Chondrocyte (in vitro differentiated cells): ENCODE results near the gene GRM1. TPM values are rescaled to one million over a fixed set of nuclear protein-coding genes. Genes with fewer than 3 reads are reported as not detected.

Experiments
- DNase-seq: peaks from one replicate; pipeline ENCODE4 v3.0.0; 2021; ENCODE audit warnings: mixed read lengths, low spot score
- H3K27ac Mint-ChIP-seq: one replicate; pipeline ENCODE4 v1.8.0; 2021; ENCODE audit warnings: mild to moderate bottlenecking, moderate library complexity, mixed read lengths; ENCODE audit not compliant: unreplicated experiment
- H3K27me3 Mint-ChIP-seq: 2 replicates; pipeline ENCODE4 v1.8.0; 2021; ENCODE audit warnings: low read depth, mixed read lengths
- H3K36me3 Mint-ChIP-seq: 2 replicates; pipeline ENCODE4 v1.8.0; 2021; ENCODE audit warnings: low read depth, mixed read lengths
- H3K4me1 Mint-ChIP-seq: 2 replicates; pipeline ENCODE4 v1.8.0; 2021; ENCODE audit warnings: low read depth, mild to moderate bottlenecking, mixed read lengths
- H3K4me3 Mint-ChIP-seq: one replicate; pipeline ENCODE4 v1.8.0; 2021; ENCODE audit warnings: mild to moderate bottlenecking, moderate library complexity, mixed read lengths; ENCODE audit not compliant: unreplicated experiment
- H3K9me3 Mint-ChIP-seq: 2 replicates; pipeline ENCODE4 v1.8.0; 2021; ENCODE audit warnings: low read depth, mixed read lengths
- long read RNA-seq: library from polyadenylated mRNA; stranded (forward); transcript quantifications from one replicate; pipeline ENCODE4 v2.0.0, GENCODE V29; 2021
- total RNA-seq: library from RNA; stranded (reverse); gene quantifications from 3 replicates; pipeline ENCODE4 v1.2.1, GENCODE V29; 2021
- TF ChIP-seq, protein P1 (sequence below): fragments of 200-600 bp; sonication (generic); IDR thresholded peaks from 2 replicates; pipeline ENCODE4 v1.5.0; 2021; ENCODE audit warnings: antibody characterized with exemption, mild to moderate bottlenecking, moderate library complexity

Gene GRM1
- total RNA-seq: not detected in 3 replicates
- long read RNA-seq: 0 reads

DNA sequence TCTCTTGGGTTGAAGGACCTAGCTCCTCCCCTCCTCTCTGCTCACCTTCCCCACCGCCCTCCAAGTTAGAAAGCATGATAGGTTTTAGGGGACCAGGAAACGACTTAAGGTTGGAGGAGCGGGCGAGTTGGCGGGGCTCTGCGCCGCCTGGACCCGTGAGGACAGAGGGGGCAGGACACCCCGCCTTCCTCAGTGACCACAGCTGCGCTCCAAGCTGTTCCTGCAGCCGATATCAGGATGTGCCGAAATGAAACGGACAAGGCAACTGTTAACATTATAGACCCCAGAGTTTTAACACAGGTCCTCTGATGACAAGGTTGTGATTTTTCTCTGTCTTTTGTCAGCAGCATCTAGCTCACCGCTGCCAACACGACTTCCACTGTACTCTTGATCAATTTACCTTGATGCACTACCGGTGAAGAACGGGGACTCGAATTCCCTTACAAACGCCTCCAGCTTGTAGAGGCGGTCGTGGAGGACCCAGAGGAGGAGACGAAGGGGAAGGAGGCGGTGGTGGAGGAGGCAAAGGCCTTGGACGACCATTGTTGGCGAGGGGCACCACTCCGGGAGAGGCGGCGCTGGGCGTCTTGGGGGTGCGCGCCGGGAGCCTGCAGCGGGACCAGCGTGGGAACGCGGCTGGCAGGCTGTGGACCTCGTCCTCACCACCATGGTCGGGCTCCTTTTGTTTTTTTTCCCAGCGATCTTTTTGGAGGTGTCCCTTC, at the start of gene GRM1:
GRM1 (plus strand) TSS at position 212 of the 722 bp plus-strand sequence; CDS start at position 668, 456 bp downstream.
- TF ChIP-seq, protein P1, sequence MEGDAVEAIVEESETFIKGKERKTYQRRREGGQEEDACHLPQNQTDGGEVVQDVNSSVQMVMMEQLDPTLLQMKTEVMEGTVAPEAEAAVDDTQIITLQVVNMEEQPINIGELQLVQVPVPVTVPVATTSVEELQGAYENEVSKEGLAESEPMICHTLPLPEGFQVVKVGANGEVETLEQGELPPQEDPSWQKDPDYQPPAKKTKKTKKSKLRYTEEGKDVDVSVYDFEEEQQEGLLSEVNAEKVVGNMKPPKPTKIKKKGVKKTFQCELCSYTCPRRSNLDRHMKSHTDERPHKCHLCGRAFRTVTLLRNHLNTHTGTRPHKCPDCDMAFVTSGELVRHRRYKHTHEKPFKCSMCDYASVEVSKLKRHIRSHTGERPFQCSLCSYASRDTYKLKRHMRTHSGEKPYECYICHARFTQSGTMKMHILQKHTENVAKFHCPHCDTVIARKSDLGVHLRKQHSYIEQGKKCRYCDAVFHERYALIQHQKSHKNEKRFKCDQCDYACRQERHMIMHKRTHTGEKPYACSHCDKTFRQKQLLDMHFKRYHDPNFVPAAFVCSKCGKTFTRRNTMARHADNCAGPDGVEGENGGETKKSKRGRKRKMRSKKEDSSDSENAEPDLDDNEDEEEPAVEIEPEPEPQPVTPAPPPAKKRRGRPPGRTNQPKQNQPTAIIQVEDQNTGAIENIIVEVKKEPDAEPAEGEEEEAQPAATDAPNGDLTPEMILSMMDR: no peak
- Mint-ChIP-seq H3K9me3 (no peaks in the 10 kb centered on the region), H3K4me1 (peaks cover 4% of the 10 kb centered on the region), H3K27ac (no peak within 1 kb of the TSS), H3K4me3 (peak within 1 kb of the TSS; percentile 51), H3K36me3 (no peaks in the 10 kb centered on the region), H3K27me3 (peaks cover 28% of the 10 kb centered on the region)
- DNase-seq: no peak

- Mint-ChIP-seq H3K9me3 (peaks cover 12% of the 10 kb centered on the region), H3K36me3 (no peaks in the 10 kb centered on the region), H3K4me1 (no peaks in the 10 kb centered on the region), H3K27me3 (no peaks in the 10 kb centered on the region), H3K27ac (no peak overlapping the region), H3K4me3 (no peak overlapping the region)
- TF ChIP-seq, protein P1: no peak
- no peak for DNase-seq
These were observed 19.5 kb upstream of the GRM1 start for GRCh38 chr6:146009338-146009737.

GRCh38 chr6:146014233-146014632, 14.6 kb upstream of the GRM1 start:
- H3K36me3 Mint-ChIP-seq: no peaks in the 10 kb centered on the region
- no peak for DNase-seq
- peaks cover 3% of the 10 kb centered on the region for H3K27me3 Mint-ChIP-seq
- H3K27ac Mint-ChIP-seq: no peak overlapping the region
- no peaks in the 10 kb centered on the region for H3K4me1 Mint-ChIP-seq
- TF ChIP-seq, protein P1: no peak
- H3K9me3 Mint-ChIP-seq: peaks cover 9% of the 10 kb centered on the region
- no peak overlapping the region for H3K4me3 Mint-ChIP-seq

DNA sequence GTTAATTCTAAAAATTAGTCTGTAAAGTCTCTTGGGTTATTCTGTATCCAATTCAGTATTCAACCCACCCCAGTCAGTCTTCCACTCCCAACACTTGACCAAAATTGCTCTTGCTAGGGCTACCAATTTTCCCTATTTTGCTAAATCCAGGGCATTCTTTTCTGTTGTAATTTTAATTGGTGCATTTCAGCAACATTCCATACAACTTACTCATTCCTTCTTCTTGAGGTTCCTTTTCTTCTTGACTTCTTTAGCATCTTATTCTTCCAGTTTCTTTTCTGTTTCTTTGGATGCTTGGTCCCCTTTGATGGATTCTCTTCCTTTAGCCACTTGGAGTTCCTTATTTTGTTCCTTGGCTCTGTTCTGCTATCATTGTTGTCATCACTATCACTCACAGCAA, 11.2 kb upstream of the GRM1 start:
- no peak overlapping the region for H3K4me3 Mint-ChIP-seq
- H3K36me3 Mint-ChIP-seq: no peaks in the 10 kb centered on the region
- H3K9me3 Mint-ChIP-seq: peaks cover 2% of the 10 kb centered on the region
- H3K27ac Mint-ChIP-seq: no peak overlapping the region
- no peaks in the 10 kb centered on the region for H3K4me1 Mint-ChIP-seq
- DNase-seq: no peak
- TF ChIP-seq, protein P1: no peak
- peaks cover 6% of the 10 kb centered on the region for H3K27me3 Mint-ChIP-seq

- no peak for DNase-seq
- Mint-ChIP-seq H3K9me3 (no peaks in the 10 kb centered on the region), H3K4me1 (peaks cover 4% of the 10 kb centered on the region), H3K4me3 (no peak overlapping the region), H3K27ac (no peak overlapping the region), H3K36me3 (no peaks in the 10 kb centered on the region), H3K27me3 (peaks cover 30% of the 10 kb centered on the region)
- TF ChIP-seq, protein P1: no peak
These were observed 2.0 kb upstream of the GRM1 start for GRCh38 chr6:146026873-146027272.
